ENCODE data around the gene TRIO. TPM values are rescaled to one million over a fixed set of nuclear protein-coding genes. Genes with fewer than 3 reads are reported as not detected.

The TRIO gene
- total and polyA plus RNA-seq, 2 of the 8 experiments (the other 6 are each of a cell fraction or from before 2014, with no cell fraction given): 35.1 to 69.1 TPM

DNA sequence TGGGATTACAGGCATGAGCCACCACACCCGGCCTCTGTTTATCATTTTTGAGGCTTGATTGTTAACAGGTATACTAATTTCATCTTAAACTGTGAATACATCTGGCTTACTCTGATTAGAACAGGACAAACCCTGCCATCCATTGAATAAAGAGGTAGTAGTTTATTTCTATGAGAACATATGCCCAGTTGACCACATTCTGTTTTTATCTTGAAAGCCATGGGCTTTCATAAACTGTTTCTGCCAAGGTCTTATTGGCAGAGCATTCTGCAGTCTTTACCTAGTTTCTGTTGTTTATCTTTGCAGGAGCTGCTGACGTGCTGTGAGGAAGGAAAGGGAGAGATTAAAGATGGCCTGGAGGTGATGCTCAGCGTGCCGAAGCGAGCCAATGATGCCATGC lies 253.6 kb downstream of the TRIO start (continued):
- TF ChIP-seq, protein P1, sequence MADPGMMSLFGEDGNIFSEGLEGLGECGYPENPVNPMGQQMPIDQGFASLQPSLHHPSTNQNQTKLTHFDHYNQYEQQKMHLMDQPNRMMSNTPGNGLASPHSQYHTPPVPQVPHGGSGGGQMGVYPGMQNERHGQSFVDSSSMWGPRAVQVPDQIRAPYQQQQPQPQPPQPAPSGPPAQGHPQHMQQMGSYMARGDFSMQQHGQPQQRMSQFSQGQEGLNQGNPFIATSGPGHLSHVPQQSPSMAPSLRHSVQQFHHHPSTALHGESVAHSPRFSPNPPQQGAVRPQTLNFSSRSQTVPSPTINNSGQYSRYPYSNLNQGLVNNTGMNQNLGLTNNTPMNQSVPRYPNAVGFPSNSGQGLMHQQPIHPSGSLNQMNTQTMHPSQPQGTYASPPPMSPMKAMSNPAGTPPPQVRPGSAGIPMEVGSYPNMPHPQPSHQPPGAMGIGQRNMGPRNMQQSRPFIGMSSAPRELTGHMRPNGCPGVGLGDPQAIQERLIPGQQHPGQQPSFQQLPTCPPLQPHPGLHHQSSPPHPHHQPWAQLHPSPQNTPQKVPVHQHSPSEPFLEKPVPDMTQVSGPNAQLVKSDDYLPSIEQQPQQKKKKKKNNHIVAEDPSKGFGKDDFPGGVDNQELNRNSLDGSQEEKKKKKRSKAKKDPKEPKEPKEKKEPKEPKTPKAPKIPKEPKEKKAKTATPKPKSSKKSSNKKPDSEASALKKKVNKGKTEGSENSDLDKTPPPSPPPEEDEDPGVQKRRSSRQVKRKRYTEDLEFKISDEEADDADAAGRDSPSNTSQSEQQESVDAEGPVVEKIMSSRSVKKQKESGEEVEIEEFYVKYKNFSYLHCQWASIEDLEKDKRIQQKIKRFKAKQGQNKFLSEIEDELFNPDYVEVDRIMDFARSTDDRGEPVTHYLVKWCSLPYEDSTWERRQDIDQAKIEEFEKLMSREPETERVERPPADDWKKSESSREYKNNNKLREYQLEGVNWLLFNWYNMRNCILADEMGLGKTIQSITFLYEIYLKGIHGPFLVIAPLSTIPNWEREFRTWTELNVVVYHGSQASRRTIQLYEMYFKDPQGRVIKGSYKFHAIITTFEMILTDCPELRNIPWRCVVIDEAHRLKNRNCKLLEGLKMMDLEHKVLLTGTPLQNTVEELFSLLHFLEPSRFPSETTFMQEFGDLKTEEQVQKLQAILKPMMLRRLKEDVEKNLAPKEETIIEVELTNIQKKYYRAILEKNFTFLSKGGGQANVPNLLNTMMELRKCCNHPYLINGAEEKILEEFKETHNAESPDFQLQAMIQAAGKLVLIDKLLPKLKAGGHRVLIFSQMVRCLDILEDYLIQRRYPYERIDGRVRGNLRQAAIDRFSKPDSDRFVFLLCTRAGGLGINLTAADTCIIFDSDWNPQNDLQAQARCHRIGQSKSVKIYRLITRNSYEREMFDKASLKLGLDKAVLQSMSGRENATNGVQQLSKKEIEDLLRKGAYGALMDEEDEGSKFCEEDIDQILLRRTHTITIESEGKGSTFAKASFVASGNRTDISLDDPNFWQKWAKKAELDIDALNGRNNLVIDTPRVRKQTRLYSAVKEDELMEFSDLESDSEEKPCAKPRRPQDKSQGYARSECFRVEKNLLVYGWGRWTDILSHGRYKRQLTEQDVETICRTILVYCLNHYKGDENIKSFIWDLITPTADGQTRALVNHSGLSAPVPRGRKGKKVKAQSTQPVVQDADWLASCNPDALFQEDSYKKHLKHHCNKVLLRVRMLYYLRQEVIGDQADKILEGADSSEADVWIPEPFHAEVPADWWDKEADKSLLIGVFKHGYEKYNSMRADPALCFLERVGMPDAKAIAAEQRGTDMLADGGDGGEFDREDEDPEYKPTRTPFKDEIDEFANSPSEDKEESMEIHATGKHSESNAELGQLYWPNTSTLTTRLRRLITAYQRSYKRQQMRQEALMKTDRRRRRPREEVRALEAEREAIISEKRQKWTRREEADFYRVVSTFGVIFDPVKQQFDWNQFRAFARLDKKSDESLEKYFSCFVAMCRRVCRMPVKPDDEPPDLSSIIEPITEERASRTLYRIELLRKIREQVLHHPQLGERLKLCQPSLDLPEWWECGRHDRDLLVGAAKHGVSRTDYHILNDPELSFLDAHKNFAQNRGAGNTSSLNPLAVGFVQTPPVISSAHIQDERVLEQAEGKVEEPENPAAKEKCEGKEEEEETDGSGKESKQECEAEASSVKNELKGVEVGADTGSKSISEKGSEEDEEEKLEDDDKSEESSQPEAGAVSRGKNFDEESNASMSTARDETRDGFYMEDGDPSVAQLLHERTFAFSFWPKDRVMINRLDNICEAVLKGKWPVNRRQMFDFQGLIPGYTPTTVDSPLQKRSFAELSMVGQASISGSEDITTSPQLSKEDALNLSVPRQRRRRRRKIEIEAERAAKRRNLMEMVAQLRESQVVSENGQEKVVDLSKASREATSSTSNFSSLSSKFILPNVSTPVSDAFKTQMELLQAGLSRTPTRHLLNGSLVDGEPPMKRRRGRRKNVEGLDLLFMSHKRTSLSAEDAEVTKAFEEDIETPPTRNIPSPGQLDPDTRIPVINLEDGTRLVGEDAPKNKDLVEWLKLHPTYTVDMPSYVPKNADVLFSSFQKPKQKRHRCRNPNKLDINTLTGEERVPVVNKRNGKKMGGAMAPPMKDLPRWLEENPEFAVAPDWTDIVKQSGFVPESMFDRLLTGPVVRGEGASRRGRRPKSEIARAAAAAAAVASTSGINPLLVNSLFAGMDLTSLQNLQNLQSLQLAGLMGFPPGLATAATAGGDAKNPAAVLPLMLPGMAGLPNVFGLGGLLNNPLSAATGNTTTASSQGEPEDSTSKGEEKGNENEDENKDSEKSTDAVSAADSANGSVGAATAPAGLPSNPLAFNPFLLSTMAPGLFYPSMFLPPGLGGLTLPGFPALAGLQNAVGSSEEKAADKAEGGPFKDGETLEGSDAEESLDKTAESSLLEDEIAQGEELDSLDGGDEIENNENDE (IDR thresholded peaks at IDR 0.05; ENCODE audit: insufficient replicate concordance, low read length): no peak
- TF ChIP-seq CHD2 (IDR thresholded peaks at IDR 0.05; ENCODE audit: low read length) (no peak), EZH2 (IDR thresholded peaks at IDR 0.05; ENCODE audit: low read depth, low read length, severe bottlenecking) (no peak)
